NT2/D1 (cell line): ENCODE measurements around the gene UBE2Q2.

Experiments used
- SUZ12 ChIP-seq: IDR thresholded peaks from 2 replicates; pipeline ENCODE4 v1.6.1; 2011; ENCODE audit not compliant: insufficient read length, insufficient read depth; ENCODE audit errors: extremely low read depth
- ZNF274 ChIP-seq: IDR thresholded peaks from 2 replicates; pipeline ENCODE4 v1.6.1; 2011; ENCODE audit warnings: mild to moderate bottlenecking, low read depth, low read length

DNA sequence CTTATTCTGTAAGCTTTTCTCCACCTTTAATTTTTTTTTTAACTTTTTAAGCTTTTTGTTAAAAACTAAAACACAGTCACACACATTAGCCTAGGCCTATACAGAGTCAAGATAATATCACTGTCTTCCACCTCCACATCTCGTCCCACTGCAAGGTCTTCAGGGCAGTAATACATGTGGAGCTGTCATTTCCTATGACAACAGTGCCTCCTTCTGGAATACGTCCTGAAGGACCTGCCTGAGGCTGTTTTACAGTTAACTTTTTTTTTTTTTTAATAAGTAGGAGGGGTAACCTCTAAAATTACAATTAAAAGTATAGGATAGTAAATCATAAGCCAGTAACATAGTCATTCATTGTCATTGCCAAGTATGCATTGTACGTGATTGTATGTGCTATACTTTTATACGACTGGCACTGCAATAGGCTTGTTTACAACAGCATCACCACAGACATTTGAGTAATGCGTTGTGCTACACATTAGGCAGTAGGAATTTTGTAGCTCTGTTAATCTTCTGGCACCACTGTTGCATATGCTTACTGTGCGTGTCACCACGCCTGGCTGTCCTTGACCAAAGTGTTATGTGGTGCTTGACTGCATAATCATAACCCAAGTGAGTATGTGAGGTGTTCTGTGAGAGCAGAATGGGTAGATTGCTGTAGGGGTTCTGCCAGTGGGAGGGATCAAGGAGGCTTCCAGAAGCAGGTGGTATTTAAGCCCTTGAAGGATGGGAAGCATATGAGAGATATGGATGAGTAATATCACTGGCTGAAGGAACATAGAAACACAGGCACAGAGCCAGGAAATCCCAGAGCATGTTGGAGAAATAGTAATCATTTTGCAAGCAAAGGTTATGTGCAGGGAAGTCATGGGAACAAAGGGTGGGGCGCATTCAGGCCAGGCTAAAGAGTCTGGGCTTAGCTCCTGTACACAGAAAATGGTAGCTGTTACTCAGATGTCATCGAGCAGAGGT, 78.8 kb downstream of the UBE2Q2 start:
- TF ChIP-seq ZNF274 (no peak), SUZ12 (no peak)
